DND-41 (cell line): Measurements from ENCODE around the gene COMMD9.

Experiments
- CTCF ChIP-seq: IDR thresholded peaks from 2 replicates; pipeline ENCODE4 v1.5.1; 2012; ENCODE audit warnings: borderline replicate concordance, low read length, moderate library complexity, mild to moderate bottlenecking; ENCODE audit not compliant: poor library complexity, severe bottlenecking; ENCODE audit errors: extremely low read depth
- EZH2 ChIP-seq: IDR thresholded peaks from 3 replicates; pipeline ENCODE4 v1.6.1; 2012; ENCODE audit warnings: borderline replicate concordance, low read depth, mild to moderate bottlenecking, moderate library complexity, low read length, inconsistent platforms; ENCODE audit not compliant: severe bottlenecking

DNA sequence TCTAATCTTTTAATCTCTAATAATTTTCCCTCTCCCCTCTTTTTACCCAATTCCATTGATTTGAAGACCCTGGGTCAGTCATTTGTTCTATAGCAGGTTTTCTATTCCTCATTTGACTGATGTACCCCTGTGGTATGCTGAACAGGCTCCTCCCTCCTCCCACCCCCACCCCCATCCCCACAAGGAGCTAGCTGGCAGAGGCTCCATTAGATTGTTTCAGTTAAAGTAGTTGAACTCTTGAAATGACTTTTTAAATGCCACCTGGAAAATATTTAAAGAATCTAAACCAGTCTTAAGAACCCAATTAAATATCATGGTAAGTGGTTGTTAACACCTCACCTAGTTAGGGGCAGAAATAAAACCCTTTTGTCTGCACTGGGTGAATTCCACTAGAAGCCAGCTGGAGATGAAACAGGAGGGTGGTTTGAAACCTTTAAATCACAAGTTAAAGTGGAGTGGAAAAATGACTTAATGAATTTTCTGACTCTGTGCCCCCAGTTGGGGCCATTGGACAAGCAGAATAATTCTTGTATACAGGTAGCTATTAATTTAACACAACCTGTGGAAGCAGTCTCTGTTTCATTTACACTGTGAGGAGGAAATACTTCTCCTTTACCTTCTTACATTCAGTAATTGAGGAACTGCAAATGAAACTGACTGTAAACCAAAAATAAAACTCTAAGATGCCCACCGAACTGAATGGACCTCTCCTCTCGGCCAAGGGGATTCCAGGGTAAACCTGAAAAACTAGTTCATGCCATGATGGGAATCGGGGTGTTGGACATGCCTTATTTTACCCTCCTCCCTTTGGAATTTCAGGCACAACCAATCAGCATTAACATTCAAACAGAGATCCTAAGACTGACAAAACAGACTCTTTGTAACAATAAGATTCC, 37.5 kb upstream of the COMMD9 start:
- no peak for TF ChIP-seq CTCF
- no peak for TF ChIP-seq EZH2
